K562 treated with DMSO at 1 percent for 12 hours (cell line): ENCODE results near the gene LRRC61. TPM values are rescaled to one million over a fixed set of nuclear protein-coding genes. Genes with fewer than 3 reads are reported as not detected.

ENCODE experiments used
- total RNA-seq: library from RNA; unstranded; fragments of 300-600 nt; gene quantifications from 2 replicates; pipeline ENCODE4 v1.2.3, GENCODE V29; 2022; ENCODE audit not compliant: insufficient read depth

The LRRC61 gene, protein sequence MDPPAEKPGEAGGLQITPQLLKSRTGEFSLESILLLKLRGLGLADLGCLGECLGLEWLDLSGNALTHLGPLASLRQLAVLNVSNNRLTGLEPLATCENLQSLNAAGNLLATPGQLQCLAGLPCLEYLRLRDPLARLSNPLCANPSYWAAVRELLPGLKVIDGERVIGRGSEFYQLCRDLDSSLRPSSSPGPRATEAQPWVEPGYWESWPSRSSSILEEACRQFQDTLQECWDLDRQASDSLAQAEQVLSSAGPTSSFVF
- 71.2 and 100 TPM in 2 replicates for total RNA-seq

GRCh38 chr7:150322833-150323681, at the start of gene LRRC61, which contains the start of gene ACTR3C:
TSS of gene LRRC61 (plus strand) at chr7:150323355. CDS start at chr7:150336862, 13,507 bp downstream.
TSS of gene ACTR3C (minus strand) at chr7:150323545. CDS start at chr7:150295296, 28,249 bp downstream.

GRCh38 chr7:150341263-150342120, 18.3 kb downstream of the LRRC61 start, which contains the start of gene RARRES2:
TSS of gene RARRES2 (minus strand) at chr7:150341629. CDS start at chr7:150340609, 1,020 bp downstream.

GRCh38 chr7:150368096-150368883, 45.1 kb downstream of the LRRC61 start, which contains the start of gene REPIN1:
TSS of gene REPIN1 (plus strand) at chr7:150368822. CDS start at chr7:150369712, 890 bp downstream.

GRCh38 chr7:150378853-150379440, 55.8 kb downstream of the LRRC61 start, which contains the start of gene ZNF775:
TSS of gene ZNF775 (plus strand) at chr7:150379330. CDS start at chr7:150388471, 9,141 bp downstream.

Other genes with a start within 250 kb of the LRRC61 start
- gene ACTR3C, start 190 bp downstream of the LRRC61 start, total RNA-seq: 5.1 and 13.9 TPM in 2 replicates
- gene RARRES2, start 18.3 kb downstream of the LRRC61 start, total RNA-seq: 0.96 TPM in 1 of 2 replicates, not detected in the other
- gene REPIN1, start 45.5 kb downstream of the LRRC61 start, total RNA-seq: 225 and 307 TPM in 2 replicates
- 25.0 and 25.5 TPM in 2 replicates for gene ZNF775, start 56.0 kb downstream of the LRRC61 start, total RNA-seq
- 0.14 TPM in 1 of 2 replicates, not detected in the other for gene GIMAP8, start 127.3 kb downstream of the LRRC61 start, total RNA-seq
- gene GIMAP7, start 191.5 kb downstream of the LRRC61 start, total RNA-seq: not detected in 2 replicates
- gene GIMAP4, start 244.0 kb downstream of the LRRC61 start, total RNA-seq: not detected in 2 replicates